Stimulated activated CD8-positive, alpha-beta memory T cell treated with anti-CD3 and anti-CD28 coated beads, Interleukin-4, amount 100 ng/mL, for 4 hours (primary cell): ENCODE measurements around the gene TUBA3E.
"Not testable (repeated sequence)": the region's sequence is repeated elsewhere in the genome, so short reads cannot be mapped to it uniquely, and the experiment has no call there.

Experiments
- DNase-seq, 2 donors: peaks; one replicate each; pipeline ENCODE4 v3.0.0-alpha.2; 2020; ENCODE audit warnings: low read depth in 2 of 2, low spot score in 1 of 2

Gene TUBA3E

GRCh38 chr2:130192451-130192850 lies 5.8 kb downstream of the TUBA3E start:
- DNase-seq, result not testable (repeated sequence)

GRCh38 chr2:130191319-130191718 lies 6.9 kb downstream of the TUBA3E start:
- DNase-seq, result not testable (repeated sequence)

GRCh38 chr2:130190237-130190636 lies 8.0 kb downstream of the TUBA3E start:
- DNase-seq, result no peak

GRCh38 chr2:130188958-130189357 lies 9.3 kb downstream of the TUBA3E start:
- DNase-seq, result not testable (repeated sequence)

- DNase-seq, result not testable (repeated sequence)
These were observed 10.1 kb downstream of the TUBA3E start for GRCh38 chr2:130187859-130188792.

- DNase-seq, result no peak
These were observed 11.0 kb downstream of the TUBA3E start for GRCh38 chr2:130187268-130187667.

- no peak for DNase-seq
These were observed 11.8 kb downstream of the TUBA3E start for GRCh38 chr2:130186391-130186790.

- DNase-seq, result no peak
These were observed 12.3 kb downstream of the TUBA3E start for GRCh38 chr2:130185896-130186295.

- no peak for DNase-seq
These were observed 12.8 kb downstream of the TUBA3E start for GRCh38 chr2:130185436-130185835.

- DNase-seq, result no peak
These were observed 14.5 kb downstream of the TUBA3E start for GRCh38 chr2:130183512-130184373.

GRCh38 chr2:130182826-130183511 lies 15.3 kb downstream of the TUBA3E start:
- DNase-seq, result not testable (repeated sequence)

GRCh38 chr2:130181880-130182682 lies 16.2 kb downstream of the TUBA3E start, which contains the start of gene MZT2B:
Gene MZT2B, plus strand, starts transcription at chr2:130182262. Its CDS starts 21 bp downstream, at chr2:130182283.
- peak; percentile 71 to 78 for DNase-seq

GRCh38 chr2:130181325-130181879 lies 16.8 kb downstream of the TUBA3E start, which contains the start of gene SMPD4:
Gene SMPD4, minus strand, starts transcription at chr2:130181602. Its CDS starts 5,010 bp downstream, at chr2:130176592.
- peak; percentile 95 to 96 for DNase-seq

GRCh38 chr2:130180404-130181324 lies 17.6 kb downstream of the TUBA3E start:
- DNase-seq, result not testable (repeated sequence)

GRCh38 chr2:130174866-130175265 lies 23.4 kb downstream of the TUBA3E start:
- DNase-seq, result not testable (repeated sequence)

- DNase-seq, result no peak
These were observed 28.3 kb downstream of the TUBA3E start for GRCh38 chr2:130169896-130170295.

GRCh38 chr2:130169163-130169562 lies 29.1 kb downstream of the TUBA3E start:
- not testable (repeated sequence) for DNase-seq

- not testable (repeated sequence) for DNase-seq
These were observed 31.6 kb downstream of the TUBA3E start for GRCh38 chr2:130166611-130167010.
